ENCODE data around the gene MALSU1. TPM values are rescaled to one million over a fixed set of nuclear protein-coding genes. Genes with fewer than 3 reads are reported as not detected.

MALSU1 gene
- total and polyA plus RNA-seq, 2 of the 13 experiments (the other 11 are each of a cell fraction or from before 2014, with no cell fraction given) = 72.0 to 141 TPM

GRCh38 chr7:23315366-23315765, 16.2 kb downstream of the MALSU1 start (continued):
- TF ChIP-seq ZBTB4 (CRISPR knock-in tag; IDR thresholded peaks at IDR 0.05; ENCODE audit: borderline replicate concordance) (no peak), ZNF501 (CRISPR knock-in tag; IDR thresholded peaks at IDR 0.05) (no peak), ZBTB46 (CRISPR knock-in tag; IDR thresholded peaks at IDR 0.05; ENCODE audit: borderline replicate concordance) (no peak), ZNF639 (CRISPR knock-in tag; conservative IDR thresholded peaks at IDR 0.05) (no peak), ZFP62 (CRISPR knock-in tag; IDR thresholded peaks at IDR 0.05) (no peak), ZBTB20 (CRISPR knock-in tag; IDR thresholded peaks at IDR 0.05; ENCODE audit: borderline replicate concordance, low read depth) (no peak), ADNP (CRISPR knock-in tag; IDR thresholded peaks at IDR 0.05) (no peak)
